GM12875 (cell line): ENCODE data around the gene SPINK8.

Experiments used
- H3K4me3 ChIP-seq: one replicate; pipeline ENCODE4 v1.5.1; 2011; ENCODE audit warnings: low read depth, low read length, control low read depth
- TF ChIP-seq, protein P1 (sequence below): IDR thresholded peaks from 2 replicates; pipeline ENCODE4 v1.5.1; 2011; ENCODE audit warnings: low read depth, mild to moderate bottlenecking, control low read depth, inconsistent platforms, low read length, moderate library complexity, borderline replicate concordance; ENCODE audit not compliant: insufficient read depth

The SPINK8 gene

GRCh38 chr3:48287034-48287433, 46.4 kb downstream of the SPINK8 start:
- no peak overlapping the region for H3K4me3 ChIP-seq
- TF ChIP-seq, protein P1, sequence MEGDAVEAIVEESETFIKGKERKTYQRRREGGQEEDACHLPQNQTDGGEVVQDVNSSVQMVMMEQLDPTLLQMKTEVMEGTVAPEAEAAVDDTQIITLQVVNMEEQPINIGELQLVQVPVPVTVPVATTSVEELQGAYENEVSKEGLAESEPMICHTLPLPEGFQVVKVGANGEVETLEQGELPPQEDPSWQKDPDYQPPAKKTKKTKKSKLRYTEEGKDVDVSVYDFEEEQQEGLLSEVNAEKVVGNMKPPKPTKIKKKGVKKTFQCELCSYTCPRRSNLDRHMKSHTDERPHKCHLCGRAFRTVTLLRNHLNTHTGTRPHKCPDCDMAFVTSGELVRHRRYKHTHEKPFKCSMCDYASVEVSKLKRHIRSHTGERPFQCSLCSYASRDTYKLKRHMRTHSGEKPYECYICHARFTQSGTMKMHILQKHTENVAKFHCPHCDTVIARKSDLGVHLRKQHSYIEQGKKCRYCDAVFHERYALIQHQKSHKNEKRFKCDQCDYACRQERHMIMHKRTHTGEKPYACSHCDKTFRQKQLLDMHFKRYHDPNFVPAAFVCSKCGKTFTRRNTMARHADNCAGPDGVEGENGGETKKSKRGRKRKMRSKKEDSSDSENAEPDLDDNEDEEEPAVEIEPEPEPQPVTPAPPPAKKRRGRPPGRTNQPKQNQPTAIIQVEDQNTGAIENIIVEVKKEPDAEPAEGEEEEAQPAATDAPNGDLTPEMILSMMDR, result no peak

DNA sequence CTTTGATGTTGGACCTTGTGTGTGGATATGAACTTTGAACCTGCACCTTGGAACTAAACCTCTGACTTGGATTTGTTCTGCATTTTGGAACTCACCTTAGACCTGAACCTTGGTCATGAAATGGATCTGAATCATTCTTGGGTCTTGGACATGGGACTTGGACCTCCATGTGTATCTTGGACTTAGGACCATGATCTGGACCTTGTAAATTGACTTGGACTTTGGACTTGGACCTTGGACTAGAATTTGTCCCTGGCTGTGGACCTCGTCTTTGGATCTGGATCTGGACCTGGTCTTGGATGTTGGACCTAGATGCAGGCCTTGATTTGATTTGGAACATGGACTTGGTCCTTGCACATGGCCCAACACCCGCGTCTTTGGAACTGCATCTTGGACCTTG, 47.2 kb downstream of the SPINK8 start:
- TF ChIP-seq, protein P1, result no peak
- H3K4me3 ChIP-seq, result no peak overlapping the region

GRCh38 chr3:48285675-48286074, 47.8 kb downstream of the SPINK8 start:
- TF ChIP-seq, protein P1, result no peak
- H3K4me3 ChIP-seq, result no peak overlapping the region

- no peak overlapping the region for H3K4me3 ChIP-seq
- TF ChIP-seq, protein P1, result no peak
These were observed 48.3 kb downstream of the SPINK8 start for GRCh38 chr3:48285132-48285531.

- no peak overlapping the region for H3K4me3 ChIP-seq
- TF ChIP-seq, protein P1, result no peak
These were observed 52.6 kb downstream of the SPINK8 start for GRCh38 chr3:48280881-48281280.

GRCh38 chr3:48278884-48279559, 54.4 kb downstream of the SPINK8 start:
- TF ChIP-seq, protein P1, result no peak
- no peak overlapping the region for H3K4me3 ChIP-seq

DNA sequence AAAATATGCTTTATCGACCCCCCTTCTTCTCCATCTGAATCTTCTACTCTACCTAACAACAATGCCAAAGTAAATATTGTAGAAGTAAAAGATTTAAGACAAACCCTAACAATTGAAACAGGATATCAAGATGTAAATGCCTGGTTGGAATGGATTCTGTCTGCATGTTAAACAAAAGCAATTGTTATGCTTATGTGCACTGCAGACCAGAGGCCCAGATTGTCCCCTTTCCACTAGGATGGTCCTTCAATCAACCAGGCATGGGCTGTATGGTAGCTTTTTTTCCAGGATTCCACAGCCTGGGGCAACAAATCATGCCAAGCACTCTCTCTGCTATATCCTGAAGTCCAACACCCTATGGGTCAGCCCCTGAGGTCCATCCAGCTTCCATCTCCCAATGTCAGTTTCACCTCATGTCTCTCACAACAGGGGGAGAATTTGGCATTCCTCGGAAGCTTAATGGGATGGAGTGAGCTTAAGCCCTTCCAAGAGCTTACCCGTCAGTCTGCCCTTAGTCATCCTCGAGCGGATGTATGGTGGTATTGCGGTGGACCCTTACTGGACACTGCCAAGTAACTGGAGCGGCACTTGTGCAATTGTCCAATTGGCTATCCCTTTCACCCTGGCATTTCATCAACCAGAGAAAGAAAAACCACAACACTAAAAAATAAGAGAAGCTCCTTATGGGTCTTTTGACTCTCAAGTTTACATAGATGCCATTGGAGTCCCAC, 56.4 kb downstream of the SPINK8 start:
- TF ChIP-seq, protein P1, result no peak
- H3K4me3 ChIP-seq, result no peak overlapping the region
